HEK293T (cell line): ENCODE results near the gene ATP6V1E1.

ENCODE experiments used
- FOXA1 ChIP-seq: fragments of 450-650 bp; IDR thresholded peaks from 2 replicates; pipeline ENCODE4 v1.6.1; 2016; ENCODE audit warnings: mild to moderate bottlenecking
- SUZ12 ChIP-seq: fragments of 450-650 bp; IDR thresholded peaks from 2 replicates; pipeline ENCODE4 v1.6.1; 2016; ENCODE audit warnings: mild to moderate bottlenecking

DNA sequence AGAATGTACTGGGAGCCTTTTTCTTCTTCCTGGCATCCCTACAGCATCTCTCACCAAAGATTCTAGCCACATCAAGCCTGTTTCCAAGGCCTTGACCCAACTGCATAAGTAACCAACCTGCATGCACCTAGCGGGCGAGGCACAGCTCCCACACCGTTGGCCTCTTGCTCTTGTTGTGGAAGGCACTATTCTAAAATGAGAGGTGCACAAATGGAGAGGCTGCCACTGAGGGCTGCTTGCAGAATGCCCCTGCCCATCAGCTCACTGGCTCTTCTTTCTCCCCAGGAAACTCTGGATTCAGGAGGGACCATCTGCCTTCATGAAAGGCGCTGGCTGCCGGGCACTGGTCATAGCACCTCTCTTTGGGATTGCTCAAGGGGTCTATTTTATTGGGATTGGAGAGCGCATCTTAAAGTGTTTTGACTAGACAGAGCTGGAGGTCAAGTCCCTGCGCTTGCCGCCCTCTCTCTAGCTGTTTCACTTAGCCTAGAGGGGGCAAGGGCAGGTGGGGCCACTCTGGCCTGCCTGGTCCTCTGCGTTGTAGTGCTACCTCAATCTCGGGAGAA lies 38.7 kb downstream of the ATP6V1E1 start:
- TF ChIP-seq FOXA1 (no peak), SUZ12 (no peak)
